Stimulated activated CD4-positive, alpha-beta T cell treated with anti-CD3 and anti-CD28 coated beads, TNF-alpha, amount 100 ng/mL, for 48 hours (primary cell): ENCODE results near the gene RFC2.
"Not testable (repeated sequence)": the region's sequence is repeated elsewhere in the genome, so short reads cannot be mapped to it uniquely, and the experiment has no call there.

Experiments used
- DNase-seq, 3 donors: peaks; one replicate each; pipeline ENCODE4 v3.0.0-alpha.2; 2020; ENCODE audit warnings: low read depth in 3 of 3

Gene RFC2

GRCh38 chr7:74217455-74218342 lies 36.5 kb downstream of the RFC2 start:
- no peak for DNase-seq

DNA sequence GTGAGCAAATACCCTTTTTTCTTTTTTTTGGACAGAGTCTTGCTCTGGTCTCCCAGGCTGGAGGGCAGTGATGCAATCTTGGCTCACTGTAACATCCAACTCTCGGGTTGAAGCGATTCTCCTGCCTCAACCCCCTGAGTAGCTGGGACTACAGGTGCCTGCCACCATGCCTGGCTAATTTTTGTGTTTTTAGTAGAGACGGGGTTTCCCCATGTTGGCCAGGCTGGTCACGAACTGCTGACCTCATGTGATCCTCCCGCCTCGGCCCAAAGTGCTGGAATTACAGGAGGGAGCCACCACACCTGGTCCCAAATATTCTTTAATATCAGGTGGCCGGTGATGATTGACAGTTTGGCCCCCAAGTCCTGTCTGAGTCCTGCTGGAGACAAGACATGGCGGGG lies 37.8 kb downstream of the RFC2 start:
- no peak for DNase-seq

DNA sequence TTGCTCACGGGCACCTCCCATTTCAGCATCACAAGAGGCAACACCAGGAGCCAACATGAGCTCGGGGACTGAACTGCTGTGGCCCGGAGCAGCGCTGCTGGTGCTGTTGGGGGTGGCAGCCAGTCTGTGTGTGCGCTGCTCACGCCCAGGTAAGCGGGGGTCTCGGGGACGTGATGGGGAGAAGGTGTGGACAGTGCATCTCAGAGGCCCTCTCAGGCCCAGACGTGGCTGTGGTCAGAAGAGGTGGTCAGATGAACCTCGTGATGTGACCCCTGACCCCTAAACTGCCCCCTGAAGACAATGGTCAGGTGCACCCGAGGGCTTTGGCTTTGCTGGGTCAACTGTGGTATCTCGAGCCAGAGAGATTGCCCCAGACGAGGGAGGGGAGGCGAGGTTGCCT lies 38.3 kb downstream of the RFC2 start:
- DNase-seq, result no peak

GRCh38 chr7:74214816-74215630 lies 39.2 kb downstream of the RFC2 start:
- no peak for DNase-seq

- DNase-seq, result no peak
Measured at GRCh38 chr7:74212661-74213060, 41.5 kb downstream of the RFC2 start.

GRCh38 chr7:74208241-74208640 lies 46.0 kb downstream of the RFC2 start:
- not testable (repeated sequence) for DNase-seq

- DNase-seq, result no peak
Measured at GRCh38 chr7:74207586-74207985, 46.6 kb downstream of the RFC2 start.

- DNase-seq, result peak; percentile 54 to 73 (median 63)
Measured at GRCh38 chr7:74206589-74207120, 47.5 kb downstream of the RFC2 start.

DNA sequence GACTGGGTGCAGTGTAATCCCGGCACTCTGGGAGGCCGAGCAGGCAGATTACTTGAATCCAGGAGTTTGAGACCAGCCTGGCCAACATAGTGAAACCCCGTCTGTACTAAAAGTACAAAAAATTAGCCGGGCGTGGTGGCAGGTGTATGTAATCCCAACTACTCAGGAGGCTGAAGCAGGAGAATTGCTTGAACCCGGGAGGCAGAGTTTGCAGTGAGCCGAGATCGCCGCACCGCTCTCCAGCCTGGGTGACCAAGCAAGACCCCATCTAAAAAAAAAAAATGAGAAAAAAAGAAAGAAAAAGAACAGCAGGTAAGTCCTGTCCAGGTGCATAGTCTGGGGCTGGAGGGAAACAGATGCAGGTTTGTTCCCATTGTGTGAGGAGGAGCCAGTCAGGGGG lies 48.1 kb downstream of the RFC2 start:
- DNase-seq, result not testable (repeated sequence)

DNA sequence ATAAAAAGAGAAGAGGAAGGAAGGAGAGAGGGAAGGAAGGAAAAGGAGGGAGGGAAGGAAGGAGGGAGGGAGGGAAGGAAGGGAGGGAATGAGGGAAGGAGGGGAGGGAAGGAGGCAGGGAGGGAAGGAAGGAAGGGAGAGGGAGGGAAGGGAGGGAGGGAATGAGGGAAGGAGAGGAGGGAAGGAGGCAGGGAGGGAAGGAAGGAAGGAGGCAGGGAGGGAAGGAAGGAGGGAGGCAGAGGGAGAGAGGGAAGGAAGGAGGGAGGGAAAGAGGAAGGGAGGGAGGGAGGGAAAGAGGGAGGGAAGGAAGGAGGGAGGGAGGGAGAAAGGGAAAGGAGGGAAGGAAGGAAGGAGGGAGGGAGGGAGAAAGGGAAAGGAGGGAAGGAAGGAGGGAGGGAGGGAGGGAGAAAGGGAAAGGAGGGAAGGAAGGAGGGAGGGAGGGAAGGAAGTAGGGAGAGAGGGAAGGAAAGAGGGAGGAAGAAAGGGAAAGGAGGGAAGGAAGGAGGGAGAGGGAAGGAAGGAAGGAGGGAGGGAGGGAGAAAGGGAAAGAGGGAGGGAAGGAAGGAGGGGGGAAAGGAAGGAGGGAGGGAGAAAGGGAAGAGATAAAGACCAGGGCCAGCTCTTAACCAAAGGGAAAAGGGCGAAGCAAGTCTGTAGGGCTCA lies 50.1 kb downstream of the RFC2 start:
- DNase-seq, result no peak

DNA sequence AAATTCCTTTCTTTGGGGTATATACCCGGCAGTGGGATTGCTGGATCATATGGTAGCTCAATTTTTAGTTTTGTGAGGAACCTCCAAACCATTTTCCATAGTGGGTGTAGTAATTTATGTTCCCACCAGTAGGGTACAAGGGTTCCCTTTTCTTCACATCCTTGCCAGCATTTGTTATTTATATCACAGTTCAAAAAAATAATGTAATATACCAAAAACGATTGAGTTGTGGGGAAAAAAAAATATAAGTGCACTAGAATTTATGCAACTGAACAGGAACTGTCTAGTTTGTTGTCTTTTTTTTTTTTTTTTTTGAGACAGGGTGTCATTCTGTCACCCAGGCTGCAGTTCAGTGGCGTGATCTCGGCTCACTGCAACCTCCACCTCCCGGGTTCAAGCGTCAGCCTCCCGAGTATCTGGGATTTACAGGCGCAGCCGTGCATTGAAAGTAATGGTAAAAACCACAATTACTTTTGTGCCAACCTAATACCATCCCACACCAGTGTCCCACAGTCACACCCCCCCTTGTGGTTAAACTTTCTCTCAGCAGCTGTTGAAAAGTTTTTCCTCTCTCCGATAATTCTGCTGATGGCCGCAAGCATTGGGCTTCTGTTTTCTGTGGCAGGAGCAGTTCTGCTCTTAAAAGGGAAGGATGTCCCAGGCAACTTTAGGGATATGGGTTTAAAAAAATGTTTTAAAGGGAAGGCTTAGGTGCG lies 51.2 kb downstream of the RFC2 start:
- no peak for DNase-seq

DNA sequence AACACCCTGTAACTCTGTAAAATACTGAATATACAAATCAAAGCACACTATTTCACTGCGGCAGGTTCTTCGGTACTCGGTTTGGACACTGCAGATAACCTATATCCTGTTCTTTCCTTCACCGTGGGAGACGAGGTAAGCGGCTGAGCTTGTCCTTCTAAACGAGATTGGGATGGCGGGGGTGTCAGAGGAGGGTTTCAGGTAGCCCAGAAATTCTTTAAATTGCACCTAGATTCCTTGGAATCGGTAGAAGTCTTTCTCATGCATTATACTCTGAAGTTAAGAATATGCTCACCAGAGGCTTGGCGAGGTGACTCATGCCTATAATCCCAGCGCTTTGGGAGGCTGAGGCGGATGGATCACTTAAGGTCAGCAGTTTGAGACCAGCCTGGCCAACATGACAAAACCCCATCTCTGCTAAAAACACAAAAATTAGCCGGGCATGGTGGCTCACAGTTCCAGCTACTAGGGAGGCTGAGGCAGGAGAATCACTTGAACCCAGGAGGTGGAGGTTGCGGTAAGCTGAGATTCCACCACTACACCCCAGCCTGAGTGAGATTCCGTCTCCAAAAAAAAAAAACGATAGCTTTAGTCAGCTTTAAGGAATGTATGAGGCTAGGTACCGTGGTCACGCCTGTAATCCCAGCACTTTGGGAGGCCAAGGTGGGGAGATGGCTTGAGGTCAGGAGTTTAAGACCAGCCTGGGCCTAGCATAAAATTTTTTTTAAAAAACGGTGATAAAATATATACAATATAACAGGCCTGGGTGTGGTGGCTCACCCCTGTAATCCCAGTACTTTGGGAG lies 54.4 kb downstream of the RFC2 start:
- no peak for DNase-seq

DNA sequence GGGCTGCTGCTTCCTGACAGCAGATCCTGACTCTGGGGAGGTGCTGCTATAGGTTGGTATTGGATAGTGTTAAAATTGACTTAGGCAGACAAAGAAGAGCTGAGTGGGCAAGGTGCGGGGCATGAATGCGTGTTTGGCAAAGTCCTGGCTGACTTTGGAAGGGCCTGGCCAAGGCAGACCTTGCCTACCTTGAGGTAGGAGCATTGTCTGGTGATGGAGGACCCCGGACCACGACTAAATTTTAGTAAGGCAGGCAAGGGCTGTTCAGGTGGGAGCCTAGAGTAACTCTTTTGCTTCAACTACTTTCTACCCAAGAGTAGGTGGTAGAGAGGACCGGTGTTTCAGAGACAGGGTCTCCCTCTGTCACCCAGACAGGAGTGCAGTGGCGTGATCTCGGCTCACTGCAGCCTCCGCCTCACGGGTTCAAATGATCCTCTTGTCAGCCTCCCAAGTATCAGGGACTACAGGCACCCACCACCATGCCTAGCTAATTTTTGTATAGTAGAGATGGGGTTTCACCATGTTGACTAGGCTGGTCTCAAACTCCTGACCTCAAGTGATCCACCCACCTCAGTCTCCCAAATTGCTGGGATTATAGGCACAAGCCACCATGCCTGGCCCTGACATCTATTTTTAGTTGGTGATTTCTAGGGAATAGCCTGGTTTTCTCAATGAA lies 56.6 kb downstream of the RFC2 start:
- DNase-seq, result no peak

DNA sequence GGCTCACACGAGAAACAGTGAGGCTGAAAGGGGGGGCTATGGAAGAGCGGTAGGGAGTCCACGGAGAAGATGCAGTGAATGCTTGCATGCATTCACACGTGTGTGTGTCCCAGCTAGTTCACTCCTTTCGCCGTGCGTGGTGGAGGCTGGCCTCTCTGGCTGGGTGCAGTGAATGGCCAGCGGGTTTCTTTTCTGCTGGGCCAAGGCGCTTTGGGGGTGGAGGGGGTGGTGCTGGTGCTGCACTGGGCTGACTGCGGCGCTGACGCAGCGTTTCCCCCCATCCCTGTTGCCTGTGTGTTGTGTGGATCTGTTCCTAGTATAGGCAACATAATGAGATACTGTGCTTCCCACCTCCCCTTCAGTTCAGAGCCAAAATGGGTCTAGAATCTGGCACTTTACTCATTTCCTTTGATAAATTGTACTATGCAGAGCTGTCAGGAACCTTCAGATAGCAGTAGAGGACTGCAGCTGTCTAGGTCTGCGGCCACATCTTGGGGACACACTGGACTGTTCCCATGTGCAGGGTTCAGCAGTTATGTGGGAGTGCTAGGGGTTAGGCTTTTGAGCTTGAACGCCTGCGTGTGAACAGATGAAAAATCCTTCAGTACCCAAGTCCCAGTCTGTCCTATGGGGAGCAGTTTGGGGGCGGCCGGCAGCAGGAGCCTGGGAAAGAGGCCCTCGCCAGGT lies 58.1 kb downstream of the RFC2 start:
- not testable (repeated sequence) for DNase-seq

DNA sequence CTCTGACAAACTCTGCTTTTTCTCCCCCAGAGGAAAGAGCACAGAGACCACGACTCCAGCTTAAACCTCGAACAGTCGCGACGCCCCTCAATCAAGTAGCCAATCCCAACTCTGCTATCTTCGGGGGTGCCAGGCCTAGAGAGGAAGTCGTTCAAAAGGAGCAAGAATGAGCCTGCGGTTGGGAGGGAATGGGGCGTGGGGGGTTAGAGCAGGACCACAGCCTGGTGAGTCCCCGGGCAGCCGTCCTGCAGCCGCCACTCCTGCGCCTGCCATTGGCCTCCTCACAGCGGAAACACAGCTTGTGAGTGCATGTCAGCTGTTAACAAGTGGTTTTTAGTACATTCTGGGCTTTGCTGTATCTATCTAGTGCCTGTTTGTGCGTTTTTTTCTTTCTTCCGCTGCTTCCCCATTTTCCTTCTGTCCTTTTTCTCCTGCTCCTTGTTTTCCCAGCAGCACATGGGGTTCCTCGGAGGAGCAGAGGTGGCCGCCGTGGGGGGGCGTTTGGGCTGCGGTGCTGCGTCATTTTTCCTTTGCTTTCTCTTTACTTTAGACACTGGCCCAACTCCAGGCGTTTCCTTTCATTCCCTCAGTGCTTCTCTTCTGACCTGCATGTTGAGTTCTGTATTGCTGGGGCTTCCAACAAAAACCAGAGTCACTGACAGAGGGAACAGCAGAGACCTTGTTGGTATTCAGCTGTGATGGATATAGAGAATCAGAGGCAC lies 58.9 kb downstream of the RFC2 start:
- not testable (repeated sequence) for DNase-seq

- DNase-seq, result no peak
Measured at GRCh38 chr7:74194686-74195085, 59.5 kb downstream of the RFC2 start.

DNA sequence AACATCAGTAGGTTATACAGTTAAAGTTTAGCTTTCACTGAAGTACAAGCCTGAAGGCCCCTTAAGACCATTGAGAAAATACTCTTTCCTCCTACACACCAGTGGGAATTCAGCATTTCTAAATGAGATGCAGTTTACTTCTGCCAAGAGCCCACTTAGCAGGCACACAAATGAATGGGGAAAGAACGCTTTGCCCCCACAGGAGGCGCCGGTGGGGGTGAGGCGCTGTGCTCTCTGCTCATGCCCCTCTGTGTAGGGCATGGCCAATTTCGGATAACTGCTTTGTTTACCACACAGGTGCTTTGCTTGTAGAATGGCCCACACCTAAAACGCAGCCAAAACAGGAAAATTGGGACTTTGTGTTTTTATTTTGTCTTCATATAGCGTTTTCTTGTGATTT lies 60.3 kb downstream of the RFC2 start:
- DNase-seq, result no peak

DNA sequence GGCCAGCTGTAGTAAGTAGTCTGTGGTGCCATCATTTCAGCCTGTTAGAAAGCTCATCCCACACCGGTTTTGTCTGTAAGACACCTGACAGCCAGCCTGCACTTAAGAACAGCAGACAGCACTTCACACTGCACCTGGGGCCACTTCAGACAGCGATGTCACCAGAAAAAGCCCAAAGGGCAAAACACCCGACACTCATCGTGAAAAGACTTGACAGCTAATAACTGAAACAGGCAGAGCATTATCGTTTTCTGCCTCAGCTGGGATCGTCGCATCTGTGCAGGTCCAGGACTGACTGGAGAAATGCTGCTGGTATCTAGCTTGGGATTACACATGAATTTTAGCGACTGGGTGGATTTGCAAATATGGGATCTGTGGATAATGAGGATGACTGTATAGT lies 61.1 kb downstream of the RFC2 start:
- no peak for DNase-seq

DNA sequence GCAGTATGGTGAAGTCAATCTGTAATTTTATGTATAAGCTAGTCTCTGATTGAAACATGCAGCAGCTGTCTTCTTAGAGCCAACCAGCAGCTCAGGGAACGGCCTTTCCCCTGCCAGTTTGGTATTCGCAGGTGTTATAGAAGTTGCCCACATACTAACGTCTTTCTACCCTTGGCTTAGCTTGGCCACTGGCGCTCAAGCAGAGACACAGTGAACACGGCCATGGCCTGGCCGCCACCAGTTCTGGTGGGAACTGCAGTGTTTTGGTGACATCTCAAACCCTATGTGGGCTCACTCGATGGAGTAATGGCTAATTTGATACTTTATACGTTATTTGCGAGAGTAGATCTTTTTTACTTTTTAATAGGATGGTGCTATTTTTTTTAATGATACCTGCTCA lies 63.0 kb downstream of the RFC2 start:
- no peak for DNase-seq
